Neural progenitor cell (in vitro differentiated cells): ENCODE measurements around the gene ZNF232. TPM values are rescaled to one million over a fixed set of nuclear protein-coding genes. Genes with fewer than 3 reads are reported as not detected.

Source experiments
- DNase-seq: peaks from one replicate; pipeline ENCODE4 v3.0.0-alpha.2; 2016; ENCODE audit warnings: low spot score
- H2AFZ ChIP-seq: fragments of 200-600 bp; sonication (generic); replicated peaks from 2 replicates; pipeline ENCODE4 v1.6.1; 2016; ENCODE audit warnings: antibody characterized with exemption
- H3F3A ChIP-seq: fragments of 200-600 bp; sonication (generic); 2 replicates; pipeline ENCODE4 v1.6.1; 2016; ENCODE audit warnings: antibody characterized with exemption, low read depth
- H3K27ac ChIP-seq: fragments of 200-600 bp; sonication (generic); 2 replicates; pipeline ENCODE4 v1.5.1; 2016; ENCODE audit warnings: mild to moderate bottlenecking
- H3K27me3 ChIP-seq: fragments of 200-600 bp; sonication (generic); 2 replicates; pipeline ENCODE4 v1.6.1; 2016; ENCODE audit warnings: mild to moderate bottlenecking, moderate library complexity
- H3K36me3 ChIP-seq: fragments of 200-600 bp; sonication (generic); 2 replicates; pipeline ENCODE4 v1.5.1; 2016
- H3K4me1 ChIP-seq: fragments of 200-600 bp; sonication (generic); 2 replicates; pipeline ENCODE4 v1.6.1; 2016; ENCODE audit warnings: mixed run types
- H3K4me2 ChIP-seq: fragments of 200-600 bp; sonication (generic); 2 replicates; pipeline ENCODE4 v1.6.1; 2016
- H3K4me3 ChIP-seq: fragments of 200-600 bp; sonication (generic); 2 replicates; pipeline ENCODE4 v1.5.1; 2016
- H3K79me2 ChIP-seq: fragments of 200-600 bp; sonication (generic); 2 replicates; pipeline ENCODE4 v1.6.1; 2016; ENCODE audit warnings: low read depth
- H3K9ac ChIP-seq: fragments of 200-600 bp; sonication (generic); 2 replicates; pipeline ENCODE4 v1.6.1; 2016
- H3K9me3 ChIP-seq: fragments of 200-600 bp; sonication (generic); 2 replicates; pipeline ENCODE4 v1.5.1; 2016; ENCODE audit warnings: low read depth
- H4K20me1 ChIP-seq: fragments of 200-600 bp; sonication (generic); 2 replicates; pipeline ENCODE4 v1.6.1; 2016; ENCODE audit warnings: low read depth
- H3K27ac Mint-ChIP-seq: 3 replicates; pipeline ENCODE4 v1.8.0; 2021; ENCODE audit warnings: mixed read lengths
- H3K27me3 Mint-ChIP-seq: 2 replicates; pipeline ENCODE4 v1.8.0; 2022; ENCODE audit warnings: low read depth, mild to moderate bottlenecking, inconsistent platforms, moderate library complexity, mixed read lengths; ENCODE audit not compliant: insufficient read depth
- H3K36me3 Mint-ChIP-seq: 3 replicates; pipeline ENCODE4 v1.8.0; 2021; ENCODE audit warnings: mixed read lengths
- H3K4me1 Mint-ChIP-seq: 3 replicates; pipeline ENCODE4 v1.8.0; 2021; ENCODE audit warnings: mixed read lengths
- H3K4me3 Mint-ChIP-seq: 3 replicates; pipeline ENCODE4 v1.8.0; 2021; ENCODE audit warnings: mild to moderate bottlenecking, moderate library complexity, mixed read lengths
- H3K9me3 Mint-ChIP-seq: 3 replicates; pipeline ENCODE4 v1.8.0; 2020; ENCODE audit warnings: mixed read lengths
- CTCF ChIP-seq: fragments of 200-600 bp; sonication (generic); IDR thresholded peaks from 2 replicates; pipeline ENCODE4 v1.5.1; 2017; ENCODE audit warnings: antibody characterized with exemption, mild to moderate bottlenecking
- EZH2 ChIP-seq: fragments of 200-600 bp; sonication (generic); IDR thresholded peaks from 2 replicates; pipeline ENCODE4 v1.6.1; 2017; ENCODE audit warnings: antibody characterized with exemption, mild to moderate bottlenecking, moderate library complexity
- EZH2phosphoT487 ChIP-seq: fragments of 200-600 bp; sonication (generic); IDR thresholded peaks from 2 replicates; pipeline ENCODE4 v1.6.1; 2017; ENCODE audit warnings: antibody characterized with exemption
- small RNA-seq: library from RNA; depleted of rRNA; stranded (forward); fragments of <200 nt; gene quantifications from one replicate; pipeline ENCODE3, GENCODE V24; 2015
- total RNA-seq: library from RNA; depleted of rRNA; stranded (reverse); fragments of >200 nt; gene quantifications from 2 replicates; pipeline ENCODE4 v1.2.3, GENCODE V29; 2015; ENCODE audit warnings: low replicate concordance

Gene ZNF232
- total RNA-seq, 1 donor from 2014 or later, result 29.4 TPM

- H3K4me1 ChIP-seq, result peaks cover 4% of the 10 kb centered on the region
- H3K79me2 ChIP-seq, result no peaks in the 10 kb centered on the region
- H2AFZ ChIP-seq, result no peak overlapping the region
- H3K27ac ChIP-seq, result no peak overlapping the region
- H3K4me3 ChIP-seq, result no peak overlapping the region
- H3F3A ChIP-seq, result no peaks in the 10 kb centered on the region
- no peak overlapping the region for H3K4me3 Mint-ChIP-seq
- no peaks in the 10 kb centered on the region for H3K36me3 ChIP-seq
- H3K27me3 Mint-ChIP-seq, result no peaks in the 10 kb centered on the region
- H3K27ac Mint-ChIP-seq, result no peak overlapping the region
- H4K20me1 ChIP-seq, result no peaks in the 10 kb centered on the region
- H3K9ac ChIP-seq, result no peak overlapping the region
- H3K4me1 Mint-ChIP-seq, result no peaks in the 10 kb centered on the region
- TF ChIP-seq EZH2 (no peak), EZH2phosphoT487 (no peak), CTCF (no peak)
- H3K9me3 Mint-ChIP-seq, result peaks cover 2% of the 10 kb centered on the region
- no peaks in the 10 kb centered on the region for H3K9me3 ChIP-seq
- no peaks in the 10 kb centered on the region for H3K27me3 ChIP-seq
- H3K36me3 Mint-ChIP-seq, result no peaks in the 10 kb centered on the region
- H3K4me2 ChIP-seq, result no peak overlapping the region
- no peak for DNase-seq
These were observed 42.0 kb downstream of the ZNF232 start for GRCh38 chr17:5069724-5070123.

GRCh38 chr17:5068236-5068635 lies 43.4 kb downstream of the ZNF232 start:
- Histone ChIP-seq H3F3A (no peaks in the 10 kb centered on the region), H3K9ac (no peak overlapping the region), H3K79me2 (no peaks in the 10 kb centered on the region), H2AFZ (no peak overlapping the region), H3K4me2 (no peak overlapping the region), H3K27me3 (no peaks in the 10 kb centered on the region), H4K20me1 (no peaks in the 10 kb centered on the region), H3K4me3 (no peak overlapping the region), H3K4me1 (no peaks in the 10 kb centered on the region), H3K27ac (no peak overlapping the region), H3K36me3 (no peaks in the 10 kb centered on the region), H3K9me3 (no peaks in the 10 kb centered on the region)
- no peak for DNase-seq
- no peaks in the 10 kb centered on the region for H3K4me1 Mint-ChIP-seq
- H3K36me3 Mint-ChIP-seq, result no peaks in the 10 kb centered on the region
- no peaks in the 10 kb centered on the region for H3K27me3 Mint-ChIP-seq
- H3K9me3 Mint-ChIP-seq, result no peaks in the 10 kb centered on the region
- TF ChIP-seq CTCF (no peak), EZH2phosphoT487 (no peak), EZH2 (no peak)
- no peak overlapping the region for H3K27ac Mint-ChIP-seq
- no peak overlapping the region for H3K4me3 Mint-ChIP-seq

- Histone ChIP-seq H3K4me1 (no peaks in the 10 kb centered on the region), H4K20me1 (no peaks in the 10 kb centered on the region), H2AFZ (no peak overlapping the region), H3F3A (no peaks in the 10 kb centered on the region), H3K36me3 (no peaks in the 10 kb centered on the region), H3K9ac (no peak overlapping the region), H3K79me2 (no peaks in the 10 kb centered on the region), H3K9me3 (no peaks in the 10 kb centered on the region), H3K27me3 (no peaks in the 10 kb centered on the region), H3K4me3 (no peak overlapping the region), H3K27ac (no peak overlapping the region), H3K4me2 (no peak overlapping the region)
- Mint-ChIP-seq H3K27ac (no peak overlapping the region), H3K9me3 (no peaks in the 10 kb centered on the region), H3K4me3 (no peak overlapping the region), H3K4me1 (no peaks in the 10 kb centered on the region), H3K27me3 (peaks cover 2% of the 10 kb centered on the region), H3K36me3 (no peaks in the 10 kb centered on the region)
- no peak for TF ChIP-seq CTCF
- no peak for TF ChIP-seq EZH2phosphoT487
- no peak for TF ChIP-seq EZH2
- DNase-seq, result no peak
These were observed 46.4 kb downstream of the ZNF232 start for GRCh38 chr17:5065227-5065744.

Small RNA genes within 50 kb of the gene (small RNA-seq; reads per million reads assigned to genes)
- not detected for gene AC012146.4

Other genes with a start within 250 kb of the ZNF232 start
- gene C17orf107, start 212.3 kb downstream of the ZNF232 start, total RNA-seq, result 1.1 and 2.3 TPM in 2 replicates
- gene CHRNE, start 208.8 kb downstream of the ZNF232 start, total RNA-seq, result 0.19 TPM in 1 of 2 replicates, not detected in the other
- not detected in 2 replicates for gene GP1BA, start 179.6 kb downstream of the ZNF232 start, total RNA-seq
- gene SLC25A11, start 171.8 kb downstream of the ZNF232 start, total RNA-seq, result 35.3 and 61.6 TPM in 2 replicates
- gene RNF167, start 171.6 kb downstream of the ZNF232 start, total RNA-seq, result 43.9 and 82.1 TPM in 2 replicates
- 203 and 458 TPM in 2 replicates for gene PFN1, start 163.3 kb downstream of the ZNF232 start, total RNA-seq
- 20.8 and 24.5 TPM in 2 replicates for gene ENO3, start 160.8 kb downstream of the ZNF232 start, total RNA-seq
- 79.7 and 97.6 TPM in 2 replicates for gene SPAG7, start 144.1 kb downstream of the ZNF232 start, total RNA-seq
- gene CAMTA2, start 124.2 kb downstream of the ZNF232 start, total RNA-seq, result 0.34 and 1.8 TPM in 2 replicates
- gene INCA1, start 114.4 kb downstream of the ZNF232 start, total RNA-seq, result 0.28 and 0.52 TPM in 2 replicates
- gene KIF1C, start 113.9 kb downstream of the ZNF232 start, total RNA-seq, result 22.1 and 22.2 TPM in 2 replicates
- gene SLC52A1, start 76.5 kb downstream of the ZNF232 start, total RNA-seq, result 0.31 TPM in 1 of 2 replicates, not detected in the other
- gene ZFP3, start 33.4 kb downstream of the ZNF232 start, total RNA-seq, result 0.19 and 0.34 TPM in 2 replicates
- 0.09 and 0.17 TPM in 2 replicates for gene USP6, start 4.2 kb upstream of the ZNF232 start, total RNA-seq
- 19.5 and 25.3 TPM in 2 replicates for gene ZNF594, start 80.0 kb upstream of the ZNF232 start, total RNA-seq
- not detected in 2 replicates for gene SCIMP, start 123.0 kb upstream of the ZNF232 start, total RNA-seq
- 43.2 and 50.0 TPM in 2 replicates for gene RABEP1, start 170.4 kb upstream of the ZNF232 start, total RNA-seq